Measurements from ENCODE around the gene LDHD.

LDHD gene

DNA sequence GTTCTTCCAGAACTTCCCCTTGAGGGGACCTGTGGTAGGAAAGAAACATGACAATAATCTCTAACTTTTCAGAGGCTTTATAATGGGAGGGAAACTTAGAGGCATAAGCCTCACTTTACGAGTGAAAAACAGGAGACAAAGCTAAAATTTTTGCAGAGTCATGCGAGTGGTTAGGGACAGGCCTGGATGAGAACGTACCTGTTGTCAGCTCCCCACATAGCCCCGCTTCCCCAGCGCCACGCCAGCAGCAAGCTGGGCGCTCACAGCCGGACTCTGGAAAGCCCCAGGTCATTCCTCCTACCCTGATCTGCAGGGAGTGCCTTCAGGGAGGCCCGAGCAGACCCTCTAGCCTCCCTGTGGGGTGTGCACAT, 53.6 kb downstream of the LDHD start:
- DNase-seq, result peak; percentile 44 to 61
- no peak for TF ChIP-seq POLR2A (IDR thresholded peaks at IDR 0.05; ENCODE audit: low read length)
- no peak for TF ChIP-seq GATA1 (IDR thresholded peaks at IDR 0.05; ENCODE audit: low read depth, low read length)

GRCh38 chr16:75062135-75062975, 54.2 kb downstream of the LDHD start:
- peak; percentile 56 for TF ChIP-seq POLR2A (IDR thresholded peaks at IDR 0.05; ENCODE audit: low read length)
- no peak for TF ChIP-seq GATA1 (IDR thresholded peaks at IDR 0.05; ENCODE audit: low read depth, low read length)
- peak; percentile 87 to 88 for DNase-seq
